K562 (cell line): ENCODE results near the gene SURF6. TPM values are rescaled to one million over a fixed set of nuclear protein-coding genes. Genes with fewer than 3 reads are reported as not detected.
"Not testable (repeated sequence)": the region's sequence is repeated elsewhere in the genome, so short reads cannot be mapped to it uniquely, and the experiment has no call there.

Experiments
- ATF1 ChIP-seq, 2 experiments: fragments of 450-650 bp in 1 of 2; IDR thresholded peaks; 2 replicates each; pipeline ENCODE4 v1.6.1; 2016; ENCODE audit warnings: missing compliant biosample characterization in 1 of 2, missing genetic modification characterization in 1 of 2
- ATF7 ChIP-seq: fragments of 450-650 bp; IDR thresholded peaks from 2 replicates; pipeline ENCODE4 v1.7.1; 2014; ENCODE audit warnings: mild to moderate bottlenecking, moderate library complexity
- CREM ChIP-seq: IDR thresholded peaks from 2 replicates; pipeline ENCODE4 v1.6.1; 2014; ENCODE audit warnings: antibody characterized with exemption, low read depth
- EGR1 ChIP-seq: fragments of 450-650 bp; conservative IDR thresholded peaks from 2 replicates; pipeline ENCODE4 v1.6.1; 2017; ENCODE audit warnings: mild to moderate bottlenecking
- FOSL1 ChIP-seq: fragments of 200-800 bp; sonication (Bioruptor generic); conservative IDR thresholded peaks from 2 replicates; pipeline ENCODE4 v1.6.1; 2016; ENCODE audit warnings: missing genetic modification characterization, missing compliant biosample characterization
- ILF3 ChIP-seq: fragments of 450-650 bp; IDR thresholded peaks from 2 replicates; pipeline ENCODE4 v1.6.1; 2018; ENCODE audit warnings: antibody characterized with exemption, mild to moderate bottlenecking, moderate library complexity, borderline replicate concordance
- KLF1 ChIP-seq: fragments of 450-650 bp; IDR thresholded peaks from 2 replicates; pipeline ENCODE4 v1.6.1; 2016; ENCODE audit warnings: missing genetic modification characterization, missing compliant biosample characterization
- MAZ ChIP-seq, 2 experiments: fragments of 450-650 bp in 1 of 2; sonication (generic) in 1 of 2; formaldehyde crosslinking; IDR thresholded peaks in 1 of 2; conservative IDR thresholded peaks in 1 of 2; 2 replicates each; pipeline versions ENCODE4 v1.4.0 to v1.5.0; 2020; ENCODE audit warnings: mild to moderate bottlenecking in 1 of 2, missing genetic modification reagents in 1 of 2
- MYC ChIP-seq, 2 experiments: fragments of 250-450 bp in 1 of 2; sonication (Bioruptor Pico) in 1 of 2; IDR thresholded peaks; 2 replicates each; pipeline versions ENCODE4 v1.5.1 to v1.6.1; 2012 to 2021; ENCODE audit warnings: low read depth in 2 of 2, borderline replicate concordance in 1 of 2, improper control_type of control experiment in 1 of 2, low read length in 1 of 2, mild to moderate bottlenecking in 1 of 2, moderate library complexity in 1 of 2
- MYNN ChIP-seq, 2 experiments: sonication (generic); formaldehyde crosslinking in 1 of 2; IDR thresholded peaks; 2 replicates each; pipeline versions ENCODE4 v1.5.0 to v1.6.1; 2016 to 2020; ENCODE audit warnings: antibody characterized with exemption in 1 of 2, missing genetic modification reagents in 1 of 2
- POLR2A ChIP-seq: fragments of 450-650 bp; conservative IDR thresholded peaks from 2 replicates; pipeline ENCODE4 v1.6.1; 2016
- POLR2G ChIP-seq: fragments of 200-400 bp; formaldehyde crosslinking; IDR thresholded peaks from 2 replicates; pipeline ENCODE4 v1.6.1; 2017; ENCODE audit warnings: low read depth, mild to moderate bottlenecking, antibody characterized with exemption, low read length, moderate library complexity
- RAD21 ChIP-seq, 2 experiments: fragments of 250-450 bp in 1 of 2; fragments of 450-650 bp in 1 of 2; sonication (Bioruptor Pico) in 1 of 2; formaldehyde crosslinking in 1 of 2; IDR thresholded peaks in 1 of 2; conservative IDR thresholded peaks in 1 of 2; 2 replicates each; pipeline versions ENCODE4 v1.4.0 to v1.8.0; 2020 to 2022; ENCODE audit warnings: mild to moderate bottlenecking in 2 of 2, moderate library complexity in 1 of 2
- RFX1 ChIP-seq: fragments of 450-650 bp; IDR thresholded peaks from 2 replicates; pipeline ENCODE4 v1.6.1; 2016; ENCODE audit warnings: mild to moderate bottlenecking, moderate library complexity
- SMC3 ChIP-seq: conservative IDR thresholded peaks from 2 replicates; pipeline ENCODE4 v1.6.1; 2011; ENCODE audit warnings: low read depth, low read length, improper control_type of control experiment; ENCODE audit not compliant: insufficient read depth
- SOX6 ChIP-seq: fragments of 450-650 bp; IDR thresholded peaks from 2 replicates; pipeline ENCODE4 v1.6.1; 2014; ENCODE audit warnings: mild to moderate bottlenecking
- STAG1 ChIP-seq: sonication (generic); formaldehyde crosslinking; IDR thresholded peaks from 2 replicates; pipeline ENCODE4 v1.5.0; 2020; ENCODE audit warnings: missing genetic modification reagents, borderline replicate concordance
- ZNF263 ChIP-seq: sonication (generic); formaldehyde crosslinking; IDR thresholded peaks from 2 replicates; pipeline ENCODE4 v1.8.0; 2022; ENCODE audit warnings: mild to moderate bottlenecking, missing genetic modification reagents, borderline replicate concordance
- polyA plus RNA-seq, 8 experiments: library from polyadenylated mRNA; depleted of rRNA in 4 of 8; stranded (reverse) in 5 of 8; unstranded in 3 of 8; fragments of >200 nt; fragmentation: Nextera tagmentation in 2 of 8; fragmentation: Illumina TruSeq in 1 of 8; extraction: Ambion mirVana in 2 of 8; extraction: Trizol in 1 of 8; gene quantifications; 2 replicates each; pipeline versions ENCODE4 v1.2.1 to v1.2.3, GENCODE V29; 2011 to 2014; ENCODE audit warnings: inconsistent platforms in 1 of 8, missing spikeins in 1 of 8
- total RNA-seq, 7 experiments: library from RNA; depleted of rRNA in 6 of 7; stranded (reverse); fragments of >200 nt in 6 of 7; fragmentation: Illumina TruSeq in 2 of 7; extraction: Trizol in 2 of 7; gene quantifications; 2 replicates each; pipeline versions ENCODE4 v1.2.1 to v1.2.3, GENCODE V29; 2011 to 2021; ENCODE audit warnings: low replicate concordance in 1 of 7
- TF ChIP-seq, protein P1 (sequence below), 3 experiments: IDR thresholded peaks in 2 of 3; conservative IDR thresholded peaks in 1 of 3; 2 replicates each; pipeline ENCODE4 v1.5.1; 2011 to 2012; ENCODE audit warnings: low read length in 3 of 3, mild to moderate bottlenecking in 3 of 3, control low read depth in 2 of 3, improper control_type of control experiment in 1 of 3, inconsistent platforms in 1 of 3, low read depth in 1 of 3, mixed read lengths in 1 of 3, moderate library complexity in 1 of 3; ENCODE audit not compliant: insufficient read depth in 2 of 3
- TF ChIP-seq, protein P2 (sequence below): sonication (generic); formaldehyde crosslinking; IDR thresholded peaks from 2 replicates; pipeline ENCODE4 v1.8.0; 2022; ENCODE audit warnings: missing genetic modification reagents, mild to moderate bottlenecking, moderate library complexity, borderline replicate concordance
- TF ChIP-seq, protein P3 (sequence below): sonication (generic); formaldehyde crosslinking; IDR thresholded peaks from 2 replicates; pipeline ENCODE4 v1.8.1; 2023; ENCODE audit warnings: mild to moderate bottlenecking, missing genetic modification reagents

SURF6 gene
- total and polyA plus RNA-seq, 9 of the 15 experiments (the other 6 are each of a cell fraction or from before 2014, with no cell fraction given): 1.4 to 68.3 (median 14.7) TPM

DNA sequence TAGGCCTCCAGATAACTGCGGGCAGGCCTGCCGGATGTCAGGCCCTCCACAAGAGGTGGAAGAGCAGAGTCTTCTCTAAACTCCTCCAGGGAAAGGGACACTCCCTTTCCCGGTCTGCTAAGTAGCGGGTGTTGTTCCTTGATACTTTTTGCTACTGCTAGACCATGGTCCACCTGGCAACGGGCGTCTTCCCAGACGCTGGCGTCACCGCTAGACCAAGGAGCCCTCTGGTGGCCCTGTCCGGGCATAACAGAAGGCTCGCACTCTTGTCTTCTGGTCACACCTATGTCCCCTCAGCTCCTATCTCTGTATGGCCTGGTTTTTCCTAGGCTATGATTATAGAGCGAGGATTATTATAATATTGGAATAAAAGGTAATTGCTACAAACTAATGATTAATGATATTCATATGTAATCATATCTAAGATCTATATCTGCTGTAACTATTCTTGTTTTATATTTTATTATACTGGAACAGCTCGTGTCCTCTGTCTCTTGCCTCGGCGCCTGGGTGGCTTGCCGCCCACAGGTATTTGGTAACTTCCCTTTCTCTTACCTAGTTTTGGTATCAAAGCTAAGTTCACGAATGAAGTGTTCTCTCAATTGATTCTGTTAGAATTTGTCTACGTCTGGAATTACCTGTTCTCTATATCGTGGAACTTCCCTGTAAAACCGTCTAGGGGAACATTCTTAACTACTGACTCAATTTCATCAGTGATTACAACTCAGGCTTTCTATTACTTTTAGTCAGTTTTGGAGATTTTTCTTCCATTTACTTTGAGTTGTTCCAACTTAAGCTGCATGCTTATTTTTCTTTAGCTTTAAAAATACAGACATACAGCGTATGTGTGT lies 6.5 kb downstream of the SURF6 start (continued):
- TF ChIP-seq SOX6: peak; percentile 13; the same call in 1 of the 2 replicates
- TF ChIP-seq CREM: peak; percentile 56
- TF ChIP-seq FOSL1 (tag): 0 out of 2 replicates have a peak, but pooled peaks have one; percentile 24
- peak; percentile 34; the same call in 1 of the 2 replicates for TF ChIP-seq POLR2G
- TF ChIP-seq, protein P1, sequence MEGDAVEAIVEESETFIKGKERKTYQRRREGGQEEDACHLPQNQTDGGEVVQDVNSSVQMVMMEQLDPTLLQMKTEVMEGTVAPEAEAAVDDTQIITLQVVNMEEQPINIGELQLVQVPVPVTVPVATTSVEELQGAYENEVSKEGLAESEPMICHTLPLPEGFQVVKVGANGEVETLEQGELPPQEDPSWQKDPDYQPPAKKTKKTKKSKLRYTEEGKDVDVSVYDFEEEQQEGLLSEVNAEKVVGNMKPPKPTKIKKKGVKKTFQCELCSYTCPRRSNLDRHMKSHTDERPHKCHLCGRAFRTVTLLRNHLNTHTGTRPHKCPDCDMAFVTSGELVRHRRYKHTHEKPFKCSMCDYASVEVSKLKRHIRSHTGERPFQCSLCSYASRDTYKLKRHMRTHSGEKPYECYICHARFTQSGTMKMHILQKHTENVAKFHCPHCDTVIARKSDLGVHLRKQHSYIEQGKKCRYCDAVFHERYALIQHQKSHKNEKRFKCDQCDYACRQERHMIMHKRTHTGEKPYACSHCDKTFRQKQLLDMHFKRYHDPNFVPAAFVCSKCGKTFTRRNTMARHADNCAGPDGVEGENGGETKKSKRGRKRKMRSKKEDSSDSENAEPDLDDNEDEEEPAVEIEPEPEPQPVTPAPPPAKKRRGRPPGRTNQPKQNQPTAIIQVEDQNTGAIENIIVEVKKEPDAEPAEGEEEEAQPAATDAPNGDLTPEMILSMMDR (IDR thresholded peaks at IDR 0.05 in 2 of 3, conservative IDR thresholded peaks at IDR 0.05 in 1 of 3; ENCODE audit: insufficient read depth in 2 of 3, low read depth in 1 of 3, low read length in 3 of 3): peak; percentile 68 to 73 (median 73)
- TF ChIP-seq, protein P2, sequence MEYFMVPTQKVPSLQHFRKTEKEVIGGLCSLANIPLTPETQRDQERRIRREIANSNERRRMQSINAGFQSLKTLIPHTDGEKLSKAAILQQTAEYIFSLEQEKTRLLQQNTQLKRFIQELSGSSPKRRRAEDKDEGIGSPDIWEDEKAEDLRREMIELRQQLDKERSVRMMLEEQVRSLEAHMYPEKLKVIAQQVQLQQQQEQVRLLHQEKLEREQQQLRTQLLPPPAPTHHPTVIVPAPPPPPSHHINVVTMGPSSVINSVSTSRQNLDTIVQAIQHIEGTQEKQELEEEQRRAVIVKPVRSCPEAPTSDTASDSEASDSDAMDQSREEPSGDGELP (CRISPR knock-in tag): peak; percentile 48
- TF ChIP-seq MAZ (CRISPR knock-in tag; conservative IDR thresholded peaks at IDR 0.05 in 1 of 2, IDR thresholded peaks at IDR 0.05 in 1 of 2): peak in 1 of 2 experiments; percentile 55; a peak in 2 of 4 replicates
- 0 out of 2 replicates have a peak, but pooled peaks have one; percentile 54 for TF ChIP-seq ATF7
- TF ChIP-seq ILF3: peak; percentile 70; the same call in 1 of the 2 replicates
- TF ChIP-seq, protein P3, sequence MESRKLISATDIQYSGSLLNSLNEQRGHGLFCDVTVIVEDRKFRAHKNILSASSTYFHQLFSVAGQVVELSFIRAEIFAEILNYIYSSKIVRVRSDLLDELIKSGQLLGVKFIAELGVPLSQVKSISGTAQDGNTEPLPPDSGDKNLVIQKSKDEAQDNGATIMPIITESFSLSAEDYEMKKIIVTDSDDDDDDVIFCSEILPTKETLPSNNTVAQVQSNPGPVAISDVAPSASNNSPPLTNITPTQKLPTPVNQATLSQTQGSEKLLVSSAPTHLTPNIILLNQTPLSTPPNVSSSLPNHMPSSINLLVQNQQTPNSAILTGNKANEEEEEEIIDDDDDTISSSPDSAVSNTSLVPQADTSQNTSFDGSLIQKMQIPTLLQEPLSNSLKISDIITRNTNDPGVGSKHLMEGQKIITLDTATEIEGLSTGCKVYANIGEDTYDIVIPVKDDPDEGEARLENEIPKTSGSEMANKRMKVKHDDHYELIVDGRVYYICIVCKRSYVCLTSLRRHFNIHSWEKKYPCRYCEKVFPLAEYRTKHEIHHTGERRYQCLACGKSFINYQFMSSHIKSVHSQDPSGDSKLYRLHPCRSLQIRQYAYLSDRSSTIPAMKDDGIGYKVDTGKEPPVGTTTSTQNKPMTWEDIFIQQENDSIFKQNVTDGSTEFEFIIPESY (CRISPR knock-in tag): peak; percentile 62; the same call in 1 of the 2 replicates
- TF ChIP-seq SMC3: peak; percentile 62
- TF ChIP-seq ATF1 (CRISPR knock-in tag; IDR thresholded peaks at IDR 0.05); MYNN (CRISPR knock-in tag; IDR thresholded peaks at IDR 0.05); MYC (CRISPR knock-in tag; IDR thresholded peaks at IDR 0.05; ENCODE audit: borderline replicate concordance, low read depth): not testable (repeated sequence)
- TF ChIP-seq ATF1 (tag; IDR thresholded peaks at IDR 0.05): peak; percentile 77
- TF ChIP-seq RFX1: peak; percentile 58
- TF ChIP-seq KLF1 (tag): 0 out of 2 replicates have a peak, but pooled peaks have one; percentile 35
- 0 out of 2 replicates have a peak, but pooled peaks have one; percentile 11 for TF ChIP-seq EGR1
- TF ChIP-seq POLR2A: peak; percentile 53; the same call in 1 of the 2 replicates
- 0 out of 2 replicates have a peak, but pooled peaks have one; percentile 10 for TF ChIP-seq MYNN (IDR thresholded peaks at IDR 0.05)
- peak; percentile 26; the same call in 1 of the 2 replicates for TF ChIP-seq ZNF263
- peak; percentile 77; the same call in 1 of the 2 replicates for TF ChIP-seq STAG1 (CRISPR knock-in tag)
- 0 out of 2 replicates have a peak, but pooled peaks have one; percentile 16 for TF ChIP-seq MYC (IDR thresholded peaks at IDR 0.05; ENCODE audit: low read depth, low read length)
- TF ChIP-seq RAD21 (CRISPR knock-in tag; conservative IDR thresholded peaks at IDR 0.05 in 1 of 2, IDR thresholded peaks at IDR 0.05 in 1 of 2): peak; percentile 90 to 97
